Fibroblast of lung (primary cell): ENCODE results near the gene MGAT5. TPM values are rescaled to one million over a fixed set of nuclear protein-coding genes. Genes with fewer than 3 reads are reported as not detected.

ENCODE experiments used
- DNase-seq, 2 donors: peaks; one replicate each; pipeline versions ENCODE4 v3.0.0 to v3.0.0-alpha.2; 2010; ENCODE audit warnings: low read depth in 2 of 2
- H2AFZ ChIP-seq: 2 replicates; pipeline ENCODE4 v1.5.1; 2012; ENCODE audit warnings: low read length, control low read depth, inconsistent platforms
- H3K27ac ChIP-seq: 2 replicates; pipeline ENCODE4 v1.5.1; 2011; ENCODE audit warnings: low read length, control low read depth; ENCODE audit not compliant: insufficient read depth
- H3K27me3 ChIP-seq: 2 replicates; pipeline ENCODE4 v1.5.1; 2011; ENCODE audit warnings: mild to moderate bottlenecking, low read length; ENCODE audit not compliant: control insufficient read depth, insufficient read depth
- H3K36me3 ChIP-seq: 2 replicates; pipeline ENCODE4 v1.5.1; 2011; ENCODE audit warnings: low read length; ENCODE audit not compliant: control insufficient read depth, insufficient read depth
- H3K4me1 ChIP-seq: 2 replicates; pipeline ENCODE4 v1.5.1; 2011; ENCODE audit warnings: low read length; ENCODE audit not compliant: control insufficient read depth, insufficient read depth; ENCODE audit errors: extremely low read depth
- H3K4me2 ChIP-seq: 2 replicates; pipeline ENCODE4 v1.5.1; 2011; ENCODE audit warnings: low read length, control low read depth; ENCODE audit not compliant: insufficient read depth; ENCODE audit errors: extremely low read depth
- H3K4me3 ChIP-seq, 4 experiments: fragments of 200-600 bp in 1 of 4; sonication (generic) in 1 of 4; replicated peaks in 1 of 4; 2 replicates each; pipeline ENCODE4 v1.5.1; 2011 to 2016; ENCODE audit warnings: low read length in 4 of 4, low read depth in 3 of 4, mild to moderate bottlenecking in 3 of 4, control low read depth in 2 of 4, inconsistent platforms in 1 of 4, mixed read lengths in 1 of 4; ENCODE audit not compliant: insufficient read depth in 1 of 4; ENCODE audit errors: control extremely low read depth in 1 of 4
- H3K79me2 ChIP-seq: 2 replicates; pipeline ENCODE4 v1.5.1; 2012; ENCODE audit warnings: mild to moderate bottlenecking, low read length, inconsistent platforms; ENCODE audit not compliant: control insufficient read depth, insufficient read depth
- H3K9ac ChIP-seq: 2 replicates; pipeline ENCODE4 v1.5.1; 2011; ENCODE audit warnings: mild to moderate bottlenecking, low read length, control low read depth; ENCODE audit not compliant: insufficient read depth
- H3K9me3 ChIP-seq: 2 replicates; pipeline ENCODE4 v1.5.1; 2012; ENCODE audit warnings: low read depth, low read length; ENCODE audit not compliant: control insufficient read depth, insufficient read depth
- H4K20me1 ChIP-seq: 2 replicates; pipeline ENCODE4 v1.5.1; 2011; ENCODE audit warnings: low read length; ENCODE audit not compliant: control insufficient read depth, insufficient read depth; ENCODE audit errors: extremely low read depth
- CTCF ChIP-seq, 2 donors: IDR thresholded peaks in 1 of 2; conservative IDR thresholded peaks in 1 of 2; 1 replicate in 1 of 2; 2 replicates in 1 of 2; pipeline ENCODE4 v1.5.1; 2011 to 2012; ENCODE audit warnings: low read length in 2 of 2, control low read depth in 1 of 2, inconsistent platforms in 1 of 2, low read depth in 1 of 2, mild to moderate bottlenecking in 1 of 2
- EZH2 ChIP-seq: IDR thresholded peaks from 2 replicates; pipeline ENCODE4 v1.5.1; 2012; ENCODE audit warnings: low read length, control low read depth, mild to moderate bottlenecking; ENCODE audit errors: missing control alignments
- polyA plus RNA-seq, 2 donors: library from polyadenylated mRNA; depleted of rRNA in 1 of 2; stranded (reverse) in 1 of 2; unstranded in 1 of 2; fragments of >200 nt; gene quantifications; 2 replicates each; pipeline ENCODE4 v1.2.1, GENCODE V29; 2011 to 2012; ENCODE audit warnings: missing spikeins in 1 of 2
- total RNA-seq: library from RNA; depleted of rRNA; stranded (reverse); fragments of >200 nt; gene quantifications from 2 replicates; pipeline ENCODE4 v1.2.1, GENCODE V29; 2014

MGAT5 gene
- total and polyA plus RNA-seq, 2 donors (not counting 1 experiment from before 2014, with no cell fraction given): 270 to 301 TPM

DNA sequence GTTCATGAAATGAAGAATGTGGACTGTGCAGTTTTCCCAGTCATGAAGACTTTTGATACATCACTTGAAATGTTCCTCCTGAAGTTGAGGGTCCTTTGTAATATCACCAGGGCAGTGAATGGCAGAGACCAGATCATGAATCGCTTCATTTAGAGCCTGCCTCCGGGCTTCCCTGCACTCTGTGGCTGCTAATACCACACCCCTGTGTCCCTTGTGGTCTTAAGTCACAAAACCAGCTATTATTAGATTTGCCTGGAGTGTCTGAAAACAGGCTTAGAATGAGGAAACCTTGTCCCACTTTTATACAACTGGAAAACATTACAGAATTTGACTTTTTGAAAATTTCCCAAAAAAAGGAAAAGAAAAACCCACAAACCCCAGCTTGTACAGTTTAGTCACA, 147.9 kb downstream of the MGAT5 start:
- H3K4me2 ChIP-seq: no peak overlapping the region
- H3K4me1 ChIP-seq: peaks cover 45% of the 10 kb centered on the region
- TF ChIP-seq CTCF (conservative IDR thresholded peaks at IDR 0.05 in 1 of 2, IDR thresholded peaks at IDR 0.05 in 1 of 2; ENCODE audit: low read depth in 1 of 2, low read length in 2 of 2) (no peak), EZH2 (no peak)
- no peak for DNase-seq
- H2AFZ ChIP-seq: no peak overlapping the region
- H3K4me3 ChIP-seq: no peak overlapping the region
- H3K27me3 ChIP-seq: no peaks in the 10 kb centered on the region
- no peaks in the 10 kb centered on the region for H3K9me3 ChIP-seq
- no peak overlapping the region for H3K9ac ChIP-seq
- H3K36me3 ChIP-seq: peaks cover 4% of the 10 kb centered on the region
- no peaks in the 10 kb centered on the region for H3K79me2 ChIP-seq
- no peaks in the 10 kb centered on the region for H4K20me1 ChIP-seq
- peak overlapping the region; percentile 48 for H3K27ac ChIP-seq

GRCh38 chr2:134402410-134402809, 148.5 kb downstream of the MGAT5 start:
- H3K4me1 ChIP-seq: peaks cover 47% of the 10 kb centered on the region
- H3K27ac ChIP-seq: peak overlapping the region; percentile 48
- TF ChIP-seq CTCF (conservative IDR thresholded peaks at IDR 0.05 in 1 of 2, IDR thresholded peaks at IDR 0.05 in 1 of 2; ENCODE audit: low read depth in 1 of 2, low read length in 2 of 2) (no peak), EZH2 (no peak)
- no peak overlapping the region for H3K4me3 ChIP-seq
- H2AFZ ChIP-seq: no peak overlapping the region
- H3K4me2 ChIP-seq: no peak overlapping the region
- no peak overlapping the region for H3K9ac ChIP-seq
- no peaks in the 10 kb centered on the region for H4K20me1 ChIP-seq
- no peaks in the 10 kb centered on the region for H3K9me3 ChIP-seq
- no peaks in the 10 kb centered on the region for H3K27me3 ChIP-seq
- peaks cover 4% of the 10 kb centered on the region for H3K36me3 ChIP-seq
- no peaks in the 10 kb centered on the region for H3K79me2 ChIP-seq
- peak; percentile 34 to 82 for DNase-seq

DNA sequence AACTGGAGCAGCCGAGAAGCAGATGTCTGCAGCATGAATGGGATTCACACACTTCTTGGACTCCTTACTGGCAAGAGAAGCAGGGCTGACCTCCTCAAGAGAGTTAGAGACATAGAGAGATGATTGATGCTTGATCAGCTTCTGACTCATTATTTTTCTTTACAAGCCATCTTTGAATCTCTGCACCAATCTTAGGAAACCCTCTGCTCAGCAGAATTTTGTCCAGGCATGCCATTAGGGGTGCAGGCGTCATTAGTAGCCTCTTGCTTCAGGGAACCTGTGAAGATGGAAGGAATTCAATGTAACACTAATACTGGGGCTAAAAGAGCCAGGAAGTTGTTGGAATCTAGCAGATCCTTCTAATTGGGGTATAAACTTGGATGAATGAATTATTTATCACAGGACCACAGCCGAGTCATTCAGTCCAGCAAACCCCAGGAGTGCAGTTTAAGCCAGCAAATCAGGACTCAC, 151.8 kb downstream of the MGAT5 start:
- peaks cover 60% of the 10 kb centered on the region for H3K4me1 ChIP-seq
- peak overlapping the region; percentile 21 for H3K27ac ChIP-seq
- H3K79me2 ChIP-seq: no peaks in the 10 kb centered on the region
- H3K36me3 ChIP-seq: peaks cover 4% of the 10 kb centered on the region
- DNase-seq: peak; percentile 49 to 75
- no peaks in the 10 kb centered on the region for H3K27me3 ChIP-seq
- H3K4me2 ChIP-seq: peak overlapping the region; percentile 1
- no peaks in the 10 kb centered on the region for H4K20me1 ChIP-seq
- no peak overlapping the region for H2AFZ ChIP-seq
- no peak overlapping the region for H3K9ac ChIP-seq
- TF ChIP-seq CTCF (conservative IDR thresholded peaks at IDR 0.05 in 1 of 2, IDR thresholded peaks at IDR 0.05 in 1 of 2; ENCODE audit: low read depth in 1 of 2, low read length in 2 of 2): no peak
- TF ChIP-seq EZH2: no peak
- H3K4me3 ChIP-seq: no peak overlapping the region
- no peaks in the 10 kb centered on the region for H3K9me3 ChIP-seq
